Upper lobe of left lung (tissue), 6 donors: ENCODE data around the gene NOCT. TPM values are rescaled to one million over a fixed set of nuclear protein-coding genes. Genes with fewer than 3 reads are reported as not detected.

ENCODE experiments used
- ATAC-seq, 2 donors: fragments of 200-7000 bp; cut with Tn5 transposase; one replicate each; pipeline ENCODE4 v1.9.1; 2022; ENCODE audit warnings: mild to moderate bottlenecking in 2 of 2, moderate library complexity in 2 of 2; ENCODE audit not compliant: low FRiP score in 2 of 2
- DNase-seq, 2 donors: peaks; one replicate each; pipeline ENCODE4 v3.0.0-alpha.2; 2019 to 2020
- H3K27ac ChIP-seq, 4 donors: fragments of 200-600 bp; sonication (generic); one replicate each; pipeline ENCODE4 v1.5.1; 2016 to 2019
- H3K27me3 ChIP-seq, 4 donors: fragments of 200-600 bp; sonication (generic); one replicate each; pipeline ENCODE4 v1.5.1; 2017 to 2019
- H3K36me3 ChIP-seq, 4 donors: fragments of 200-600 bp; sonication (generic); one replicate each; pipeline ENCODE4 v1.5.1; 2016 to 2019
- H3K4me1 ChIP-seq, 4 donors: fragments of 200-600 bp; sonication (generic); one replicate each; pipeline ENCODE4 v1.5.1; 2018 to 2019
- H3K4me3 ChIP-seq, 4 donors: fragments of 200-600 bp; sonication (generic); one replicate each; pipeline ENCODE4 v1.5.1; 2017 to 2019; ENCODE audit warnings: mild to moderate bottlenecking in 2 of 4, moderate library complexity in 1 of 4
- H3K9me3 ChIP-seq, 4 donors: fragments of 200-600 bp; sonication (generic); one replicate each; pipeline ENCODE4 v1.5.1; 2018 to 2019
- CTCF ChIP-seq, 6 experiments: fragments of 450-650 bp in 4 of 6; fragments of 200-600 bp in 2 of 6; sonication (generic) in 2 of 6; IDR thresholded peaks; one replicate each; pipeline ENCODE4 v1.5.1; 2016 to 2019; ENCODE audit warnings: antibody characterized with exemption in 6 of 6
- EP300 ChIP-seq, 4 donors: sonication (generic); formaldehyde crosslinking; IDR thresholded peaks; one replicate each; pipeline ENCODE4 v1.5.1; 2017; ENCODE audit warnings: antibody characterized with exemption in 4 of 4, control low read depth in 2 of 4
- POLR2A ChIP-seq, 4 donors: fragments of 450-650 bp; IDR thresholded peaks; one replicate each; pipeline ENCODE4 v1.5.1; 2016 to 2017; ENCODE audit warnings: antibody characterized with exemption in 4 of 4, mild to moderate bottlenecking in 2 of 4
- POLR2AphosphoS5 ChIP-seq, 2 donors: sonication (generic); formaldehyde crosslinking; IDR thresholded peaks; one replicate each; pipeline ENCODE4 v1.5.1; 2017; ENCODE audit warnings: antibody characterized with exemption in 2 of 2
- WGBS, 2 donors: methylation state at CpG; one replicate each; pipeline ENCODE4 v1.1.5; 2017 to 2018; 5-methylcytosine and 5-hydroxymethylcytosine counted together
- total RNA-seq, 6 donors: library from RNA; depleted of rRNA in 4 of 6; stranded (reverse); fragments of >200 nt in 4 of 6; gene quantifications; one replicate each; pipeline versions ENCODE4 v1.1.0 to v1.2.1, GENCODE V29; 2016 to 2021
- donor health status: DM: no; HTN: no; CAD: no; lungs with moderate emphysema.
- donor health status: DM: no; HTN: yes; CAD: no; lungs with severe emphysema.

NOCT gene
- total RNA-seq, 6 donors from 2014 or later: 1.9 to 14.3 (median 4.7) TPM

GRCh38 chr4:138976526-138976925 is 39.1 kb upstream of the NOCT start:
- Histone ChIP-seq H3K4me3 (no peak overlapping the region), H3K27me3 (no peaks in the 10 kb centered on the region), H3K9me3 (no peaks in the 10 kb centered on the region), H3K27ac (peak overlapping the region in 2 of 4 donors; percentile 23 to 37), H3K4me1 (peaks cover 12 to 26% (median 19%) of the 10 kb centered on the region in 4 donors), H3K36me3 (no peaks in the 10 kb centered on the region)
- TF ChIP-seq EP300 (IDR thresholded peaks at IDR 0.05) (no peak), POLR2A (IDR thresholded peaks at IDR 0.05) (no peak), CTCF (IDR thresholded peaks at IDR 0.05) (no peak), POLR2AphosphoS5 (IDR thresholded peaks at IDR 0.05) (no peak)
- ATAC-seq (no peak), DNase-seq (no peak)

GRCh38 chr4:138977524-138977923 is 38.1 kb upstream of the NOCT start:
- Histone ChIP-seq H3K36me3 (no peaks in the 10 kb centered on the region), H3K4me3 (no peak overlapping the region), H3K4me1 (peaks cover 22 to 36% (median 29%) of the 10 kb centered on the region in 4 donors), H3K27me3 (no peaks in the 10 kb centered on the region), H3K27ac (peak overlapping the region in 1 of 4 donors; percentile 37), H3K9me3 (no peaks in the 10 kb centered on the region)
- DNase-seq: peak in 1 of 2 donors; percentile 24
- 52 to 55% methylated on average over 6 of the region's 6 CpGs for WGBS, 2 donors
- no peak for TF ChIP-seq CTCF (IDR thresholded peaks at IDR 0.05)
- peak in 1 of 2 donors; percentile 6 for TF ChIP-seq POLR2AphosphoS5 (IDR thresholded peaks at IDR 0.05)
- TF ChIP-seq POLR2A (IDR thresholded peaks at IDR 0.05): no peak
- TF ChIP-seq EP300 (IDR thresholded peaks at IDR 0.05): no peak
- peak in 1 of 2 donors; percentile 39 for ATAC-seq

GRCh38 chr4:138978028-138978585 is 37.5 kb upstream of the NOCT start:
- DNase-seq (no peak), ATAC-seq (no peak)
- WGBS, 2 donors: 73 to 82% methylated on average over 5 of the region's 5 CpGs
- H3K36me3 ChIP-seq: no peaks in the 10 kb centered on the region
- TF ChIP-seq POLR2AphosphoS5 (IDR thresholded peaks at IDR 0.05) (no peak), EP300 (IDR thresholded peaks at IDR 0.05) (no peak)
- no peak overlapping the region for H3K4me3 ChIP-seq
- H3K4me1 ChIP-seq: peaks cover 25 to 40% (median 33%) of the 10 kb centered on the region in 4 donors
- H3K27me3 ChIP-seq: no peaks in the 10 kb centered on the region
- H3K9me3 ChIP-seq: no peaks in the 10 kb centered on the region
- H3K27ac ChIP-seq: peak overlapping the region in 2 of 4 donors; percentile 0 to 37

DNA sequence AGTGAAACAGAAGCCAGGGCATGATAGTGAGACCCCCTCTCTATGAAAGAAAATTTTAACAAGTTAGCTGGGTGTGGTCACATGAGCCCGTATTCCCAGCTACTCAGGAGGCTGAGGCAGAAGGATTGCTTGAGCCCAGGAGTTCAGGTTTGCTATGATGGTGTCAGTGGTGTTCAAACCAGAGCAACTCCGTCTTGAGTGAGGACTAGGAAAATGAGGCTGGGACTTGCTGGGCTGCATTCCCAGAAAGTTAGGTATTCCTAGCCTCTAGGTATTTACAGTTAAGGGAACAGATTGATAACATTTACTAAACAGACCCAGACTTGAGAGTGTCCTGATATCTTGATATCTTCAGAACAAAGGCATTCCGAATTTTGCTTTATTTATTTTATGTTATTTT is 37.0 kb upstream of the NOCT start:
- no peaks in the 10 kb centered on the region for H3K9me3 ChIP-seq
- whole genome bisulfite sequencing, 2 donors: 56 to 59% methylated on average over 3 of the region's 3 CpGs
- H3K27ac ChIP-seq: peak overlapping the region in 1 of 4 donors; percentile 37
- H3K4me1 ChIP-seq: peaks cover 25 to 40% (median 33%) of the 10 kb centered on the region in 4 donors
- no peak for TF ChIP-seq EP300 (IDR thresholded peaks at IDR 0.05)
- no peak for TF ChIP-seq CTCF (IDR thresholded peaks at IDR 0.05)
- TF ChIP-seq POLR2AphosphoS5 (IDR thresholded peaks at IDR 0.05): no peak
- TF ChIP-seq POLR2A (IDR thresholded peaks at IDR 0.05): no peak
- H3K36me3 ChIP-seq: no peaks in the 10 kb centered on the region
- no peak for DNase-seq
- H3K27me3 ChIP-seq: no peaks in the 10 kb centered on the region
- no peak for ATAC-seq
- H3K4me3 ChIP-seq: no peak overlapping the region

- Histone ChIP-seq H3K27ac (no peak overlapping the region), H3K4me3 (no peak overlapping the region), H3K36me3 (no peaks in the 10 kb centered on the region), H3K27me3 (no peaks in the 10 kb centered on the region), H3K4me1 (peaks cover 25 to 40% (median 33%) of the 10 kb centered on the region in 4 donors), H3K9me3 (no peaks in the 10 kb centered on the region)
- DNase-seq: no peak
- no peak for ATAC-seq
- TF ChIP-seq CTCF (IDR thresholded peaks at IDR 0.05): no peak
- TF ChIP-seq EP300 (IDR thresholded peaks at IDR 0.05): no peak
- TF ChIP-seq POLR2AphosphoS5 (IDR thresholded peaks at IDR 0.05): no peak
- no peak for TF ChIP-seq POLR2A (IDR thresholded peaks at IDR 0.05)
- WGBS, 2 donors: 90 to 95% methylated on average over 2 of the region's 2 CpGs
Observed at GRCh38 chr4:138979742-138980141, 35.8 kb upstream of the NOCT start.
